C4-2B (cell line): ENCODE measurements around the gene FKBP5.

ENCODE experiments used
- CTCF ChIP-seq: fragments of 450-650 bp; conservative IDR thresholded peaks from 2 replicates; pipeline ENCODE4 v1.5.1; 2017; ENCODE audit warnings: mild to moderate bottlenecking
- ZFX ChIP-seq: fragments of 450-650 bp; IDR thresholded peaks from 2 replicates; pipeline ENCODE4 v1.6.1; 2017

- TF ChIP-seq CTCF (no peak), ZFX (no peak)
Observed at GRCh38 chr6:35601331-35602132, 87.2 kb downstream of the FKBP5 start.
